HepG2 (cell line): ENCODE results near the gene ZNF831. TPM values are rescaled to one million over a fixed set of nuclear protein-coding genes. Genes with fewer than 3 reads are reported as not detected.

ENCODE experiments used
- ATAC-seq: fragments of 200-7000 bp; cut with Tn5 transposase; 3 replicates; pipeline ENCODE4 v1.9.1; 2020; ENCODE audit warnings: mild to moderate bottlenecking, moderate library complexity
- BruUV-seq: library from RNA; stranded (reverse); fragments of 400-500 nt; replicated peaks from 2 replicates; lab custom pipeline; 2021; lab: Mats Ljungman, UMichigan
- CTCF ChIA-PET: fragments of 300-600 bp; formaldehyde crosslinking; extraction: SDS; loops from one replicate; lab custom pipeline; 2021; ENCODE audit warnings: low total read pairs, inconsistent platforms, low intra/inter-chr PET ratio; lab: Yijun Ruan, JAX
- POLR2A ChIA-PET: fragments of 350-600 bp; sonication (Branson Sonifier 250); formaldehyde crosslinking; loops from one replicate; lab custom pipeline; 2020; ENCODE audit warnings: antibody characterized with exemption, inconsistent platforms; lab: Yijun Ruan, JAX
- DNase-seq: peaks from one replicate; pipeline ENCODE4 v3.0.0-alpha.2; 2015; ENCODE audit warnings: low spot score
- FAIRE-seq: peaks from 3 replicates; lab custom pipeline; 2011; peaks lifted over from hg19 to GRCh38; lab: Jason Lieb, UNC
- H2AFZ ChIP-seq: one replicate; pipeline ENCODE4 v1.6.1; 2011; ENCODE audit warnings: low read length, inconsistent platforms
- H3K27ac ChIP-seq: fragments of 300-600 bp; 3 replicates; pipeline ENCODE4 v1.8.0; 2011; ENCODE audit warnings: mixed run types, mild to moderate bottlenecking, mixed read lengths, low read length, inconsistent platforms; ENCODE audit not compliant: insufficient read depth; ENCODE audit errors: extremely low read length
- H3K27me3 ChIP-seq, 2 experiments: fragments of 200-600 bp in 1 of 2; 2 replicates in 1 of 2; 3 replicates in 1 of 2; pipeline versions ENCODE4 v1.6.0 to v1.8.0; 2011; ENCODE audit warnings: low read length in 2 of 2, mild to moderate bottlenecking in 2 of 2, moderate library complexity in 2 of 2, inconsistent platforms in 1 of 2; ENCODE audit not compliant: insufficient read depth in 2 of 2, control insufficient read depth in 1 of 2
- H3K36me3 ChIP-seq, 2 experiments: fragments of 200-600 bp in 1 of 2; replicated peaks in 1 of 2; 2 replicates in 1 of 2; 3 replicates in 1 of 2; pipeline versions ENCODE4 v1.5.1 to v1.8.0; 2011; ENCODE audit warnings: low read length in 2 of 2, inconsistent platforms in 1 of 2; ENCODE audit not compliant: insufficient read depth in 2 of 2, control insufficient read depth in 1 of 2
- H3K4me1 ChIP-seq: 2 replicates; pipeline ENCODE4 v1.5.1; 2012; ENCODE audit warnings: low read length, inconsistent platforms; ENCODE audit not compliant: insufficient read depth
- H3K4me2 ChIP-seq: 2 replicates; pipeline ENCODE4 v1.6.0; 2011; ENCODE audit warnings: low read depth, low read length, inconsistent platforms
- H3K4me3 ChIP-seq, 3 experiments: fragments of 200-600 bp in 1 of 3; sonication (generic), shearing (Covaris generic) in 1 of 3; replicated peaks in 1 of 3; 2 replicates each; pipeline ENCODE4 v1.5.1; 2011 to 2016; ENCODE audit warnings: low read length in 3 of 3, inconsistent platforms in 2 of 3, low read depth in 2 of 3, mild to moderate bottlenecking in 2 of 3, control low read depth in 1 of 3, mixed read lengths in 1 of 3; ENCODE audit not compliant: insufficient read depth in 1 of 3
- H3K79me2 ChIP-seq: one replicate; pipeline ENCODE4 v1.6.1; 2011; ENCODE audit warnings: low read length, inconsistent platforms; ENCODE audit not compliant: insufficient read depth
- H3K9ac ChIP-seq: 2 replicates; pipeline ENCODE4 v1.6.0; 2011; ENCODE audit warnings: mild to moderate bottlenecking, low read depth, low read length, inconsistent platforms; ENCODE audit not compliant: insufficient read depth
- H3K9me3 ChIP-seq: 2 replicates; pipeline ENCODE4 v1.5.1; 2012; ENCODE audit warnings: mild to moderate bottlenecking, low read length
- H4K20me1 ChIP-seq: 2 replicates; pipeline ENCODE4 v1.6.0; 2011; ENCODE audit warnings: inconsistent platforms, mild to moderate bottlenecking, low read length, moderate library complexity; ENCODE audit not compliant: insufficient read depth
- AGO1 ChIP-seq: fragments of 200-400 bp; formaldehyde crosslinking; IDR thresholded peaks from 2 replicates; pipeline ENCODE4 v1.6.1; 2017; ENCODE audit warnings: mild to moderate bottlenecking, low read depth, low read length, moderate library complexity; ENCODE audit not compliant: poor library complexity, severe bottlenecking
- FOXK1 ChIP-seq: sonication (generic); formaldehyde crosslinking; IDR thresholded peaks from 2 replicates; pipeline ENCODE4 v1.4.0; 2020; ENCODE audit warnings: low read depth, missing genetic modification reagents, borderline replicate concordance
- KDM3A ChIP-seq: IDR thresholded peaks from 2 replicates; pipeline ENCODE4 v1.6.1; 2018; ENCODE audit warnings: low read depth, missing compliant biosample characterization
- RAD51 ChIP-seq: fragments of 450-650 bp; IDR thresholded peaks from 2 replicates; pipeline ENCODE4 v1.6.1; 2016; ENCODE audit warnings: borderline replicate concordance
- RXRB ChIP-seq: IDR thresholded peaks from 2 replicates; pipeline ENCODE4 v1.6.1; 2016; ENCODE audit warnings: borderline replicate concordance, missing genetic modification reagents, missing compliant biosample characterization
- SIN3A ChIP-seq: IDR thresholded peaks from 2 replicates; pipeline ENCODE4 v1.6.1; 2011; ENCODE audit warnings: low read depth, mild to moderate bottlenecking, control low read depth, low read length, borderline replicate concordance
- TAF15 ChIP-seq: fragments of 200-400 bp; formaldehyde crosslinking; IDR thresholded peaks from one replicate; pipeline ENCODE4 v1.6.1; 2018; ENCODE audit warnings: mild to moderate bottlenecking, low read depth, low read length; ENCODE audit not compliant: poor library complexity, severe bottlenecking
- TBX2 ChIP-seq: sonication (generic); formaldehyde crosslinking; IDR thresholded peaks from 2 replicates; pipeline ENCODE4 v1.5.0; 2020; ENCODE audit warnings: missing genetic modification reagents, mild to moderate bottlenecking, borderline replicate concordance
- ZNF143 ChIP-seq: sonication (generic); formaldehyde crosslinking; IDR thresholded peaks from 2 replicates; pipeline ENCODE4 v1.4.0; 2020; ENCODE audit warnings: missing genetic modification reagents
- ZNF33A ChIP-seq: sonication (generic); formaldehyde crosslinking; IDR thresholded peaks from 2 replicates; pipeline ENCODE4 v1.5.1; 2020; ENCODE audit warnings: missing genetic modification reagents, mild to moderate bottlenecking, moderate library complexity, borderline replicate concordance
- ZNF34 ChIP-seq: sonication (generic); formaldehyde crosslinking; IDR thresholded peaks from 2 replicates; pipeline ENCODE4 v1.4.0; 2020; ENCODE audit warnings: mild to moderate bottlenecking, missing genetic modification reagents, borderline replicate concordance
- ZNF713 ChIP-seq: sonication (generic); formaldehyde crosslinking; IDR thresholded peaks from 2 replicates; pipeline ENCODE4 v1.4.0; 2020; ENCODE audit warnings: mild to moderate bottlenecking, missing genetic modification reagents
- ZNF782 ChIP-seq: sonication (generic); formaldehyde crosslinking; IDR thresholded peaks from 2 replicates; pipeline ENCODE4 v1.4.0; 2020; ENCODE audit warnings: missing genetic modification reagents, mild to moderate bottlenecking, borderline replicate concordance
- WGBS: methylation state at CpG from one replicate; pipeline ENCODE4 v1.1.6; 2017; ENCODE audit warnings: low lambda C conversion rate; 5-methylcytosine and 5-hydroxymethylcytosine counted together
- in situ Hi-C: cut with HindIII; loops from 2 replicates; pipeline ENCODE4 v1.10.0; 2017; ENCODE audit warnings: low pct_unique_long_range_greater_than_20kb; ENCODE audit not compliant: extremely low pct_ligation_motif_present
- intact Hi-C: fragments of 100-400 bp; cut with micrococcal nuclease; formaldehyde crosslinking; loops from one replicate; pipeline ENCODE4 v1.10.0; 2022; ENCODE audit not compliant: unreplicated experiment
- polyA plus RNA-seq, 8 experiments: library from polyadenylated mRNA; depleted of rRNA in 3 of 8; stranded (reverse) in 7 of 8; unstranded in 1 of 8; fragments of >200 nt; fragmentation: Illumina TruSeq in 4 of 8; extraction: Trizol in 4 of 8; gene quantifications; 2 replicates each; pipeline versions ENCODE4 v1.2.1 to v1.2.3, GENCODE V29; 2011 to 2016; ENCODE audit warnings: low read depth in 4 of 8, missing spikeins in 1 of 8, mixed read lengths in 1 of 8; ENCODE audit not compliant: insufficient read depth in 1 of 8
- total RNA-seq, 5 experiments: library from RNA; depleted of rRNA; stranded (reverse); fragments of >200 nt; fragmentation: Illumina TruSeq; extraction: Trizol; gene quantifications; 2 replicates each; pipeline ENCODE4 v1.2.3, GENCODE V29; 2016; ENCODE audit warnings: low read depth in 1 of 5

ZNF831 gene
- total and polyA plus RNA-seq, 2 of the 13 experiments (the other 11 are each of a cell fraction or from before 2014, with no cell fraction given) = not detected

GRCh38 chr20:59145924-59146779 is 17.5 kb upstream of the ZNF831 start (continued):
- TF ChIP-seq ZNF33A (CRISPR knock-in tag) = no peak

- no peaks in the 10 kb centered on the region for H3K4me1 ChIP-seq
- intact Hi-C loops (no loop called here), in situ Hi-C loops (no loop called here)
- ATAC-seq (no peak), DNase-seq (no peak), FAIRE-seq (no peak)
- TF ChIP-seq KDM3A (CRISPR knock-in tag) (no peak), RAD51 (no peak), AGO1 (no peak), ZNF782 (CRISPR knock-in tag) (no peak), SIN3A (no peak), TAF15 (no peak), RXRB (no peak), FOXK1 (no peak), ZNF34 (CRISPR knock-in tag) (no peak), ZNF143 (CRISPR knock-in tag) (no peak), TBX2 (no peak), ZNF713 (CRISPR knock-in tag) (no peak)
- no peak overlapping the region for H3K4me2 ChIP-seq
- no TSS peak for BruUV-seq
- H3K36me3 ChIP-seq = no peaks in the 10 kb centered on the region
- 17% methylated on average over 8 of the region's 8 CpGs for WGBS
- no peak overlapping the region for H3K4me3 ChIP-seq
- H4K20me1 ChIP-seq = peaks cover 3% of the 10 kb centered on the region; the same call in 1 of the 2 replicates
- POLR2A ChIA-PET = no interaction called here
- no peaks in the 10 kb centered on the region for H3K9me3 ChIP-seq
- no peaks in the 10 kb centered on the region for H3K79me2 ChIP-seq
- H3K27ac ChIP-seq = no peak overlapping the region
- CTCF ChIA-PET = no interaction called here
- no peak overlapping the region for H3K9ac ChIP-seq
- peaks cover 2 to 44% of the 10 kb centered on the region in 2 experiments; a peak in 4 of 5 replicates for H3K27me3 ChIP-seq
- no peak overlapping the region for H2AFZ ChIP-seq
Measured at GRCh38 chr20:59146780-59147565, 16.6 kb upstream of the ZNF831 start.
